Esophagus muscularis mucosa (tissue), 3 donors: ENCODE results near the gene GRWD1.

ENCODE experiments used
- CTCF ChIP-seq, 3 experiments: fragments of 200-600 bp in 2 of 3; fragments of 450-650 bp in 1 of 3; sonication (generic) in 2 of 3; IDR thresholded peaks; one replicate each; pipeline ENCODE4 v1.5.1; 2017 to 2019; ENCODE audit warnings: antibody characterized with exemption in 3 of 3, mild to moderate bottlenecking in 2 of 3, moderate library complexity in 1 of 3
- POLR2A ChIP-seq: fragments of 450-650 bp; IDR thresholded peaks from one replicate; pipeline ENCODE4 v1.6.1; 2017; ENCODE audit warnings: antibody characterized with exemption, moderate library complexity, mild to moderate bottlenecking, low read depth
- POLR2AphosphoS5 ChIP-seq, 2 donors: sonication (generic); formaldehyde crosslinking; IDR thresholded peaks; one replicate each; pipeline ENCODE4 v1.6.1; 2017; ENCODE audit warnings: antibody characterized with exemption in 2 of 2

- TF ChIP-seq POLR2A = no peak
- no peak for TF ChIP-seq CTCF (IDR thresholded peaks at IDR 0.05)
- no peak for TF ChIP-seq POLR2AphosphoS5 (IDR thresholded peaks at IDR 0.05)
Observed at GRCh38 chr19:48455171-48455907, 9.6 kb downstream of the GRWD1 start, which contains the start of gene KCNJ14.
